Measurements from ENCODE around the gene KDM4B. TPM values are rescaled to one million over a fixed set of nuclear protein-coding genes. Genes with fewer than 3 reads are reported as not detected.

Gene KDM4B
- total and polyA plus RNA-seq, 2 donors (not counting 1 experiment from before 2014, with no cell fraction given), result 75.5 to 205 TPM

GRCh38 chr19:5188548-5189317 is 219.8 kb downstream of the KDM4B start:
- H3K27me3 Mint-ChIP-seq, result peaks cover 22% of the 10 kb centered on the region
- Histone ChIP-seq H3K9me3 (ENCODE audit: control extremely low read depth in 1 of 3, control insufficient read depth in 2 of 3, insufficient read depth in 1 of 3, low read length in 2 of 3) (peaks cover 0 to 4% (median 0%) of the 10 kb centered on the region in 3 donors), H2AFZ (ENCODE audit: insufficient read depth, low read depth, low read length, poor library complexity, severe bottlenecking) (peak overlapping the region; percentile 30), H4K20me1 (ENCODE audit: control insufficient read depth, insufficient read depth, low read length, poor library complexity, severe bottlenecking) (no peaks in the 10 kb centered on the region), H3K9ac (ENCODE audit: low read length) (no peak overlapping the region), H3K4me3 (ENCODE audit: control extremely low read depth in 1 of 5, extremely low read depth in 1 of 5, insufficient read depth in 1 of 5, low read depth in 2 of 5, low read length in 4 of 5) (no peak overlapping the region), H3K4me2 (replicated peaks; ENCODE audit: low read depth, low read length, poor library complexity, severe bottlenecking) (no peak overlapping the region), H3K27ac (ENCODE audit: low read length in 2 of 2) (no peak overlapping the region), H3K4me1 (ENCODE audit: control insufficient read depth in 2 of 2, insufficient read depth in 2 of 2, low read length in 2 of 2) (peaks cover 0 to 3% of the 10 kb centered on the region in 2 donors), H3K27me3 (replicated peaks in 1 of 4; ENCODE audit: control extremely low read depth in 1 of 4, control insufficient read depth in 3 of 4, insufficient read depth in 4 of 4, low read length in 3 of 4) (no peaks in the 10 kb centered on the region), H3K36me3 (replicated peaks in 1 of 2; ENCODE audit: control extremely low read depth in 1 of 2, control insufficient read depth in 1 of 2, extremely low read depth in 1 of 2, insufficient read depth in 2 of 2, low read length in 1 of 2) (no peaks in the 10 kb centered on the region), H3K79me2 (ENCODE audit: control insufficient read depth, insufficient read depth, low read length) (no peaks in the 10 kb centered on the region)
- intact Hi-C loops (cut with micrococcal nuclease), result no loop called here
- DNase-seq, result no peak
- ATAC-seq (ENCODE audit: low read depth), result no peak
- no peak overlapping the region for H3K4me3 Mint-ChIP-seq
- H3K4me1 Mint-ChIP-seq, result no peaks in the 10 kb centered on the region
- no peaks in the 10 kb centered on the region for H3K9me3 Mint-ChIP-seq (ENCODE audit: insufficient read depth)
- WGBS (ENCODE audit: insufficient coverage), result 64% methylated on average over 11 of the region's 19 CpGs
- TF ChIP-seq CTCF (IDR thresholded peaks at IDR 0.05), result no peak
- no peak overlapping the region for H3K27ac Mint-ChIP-seq
- ChIA-PET CTCF (no interaction called here), POLR2A (no interaction called here)

- ChIA-PET CTCF (no interaction called here), POLR2A (interaction anchor here (0.7 kb wide), 1 partner anchor 10 kb away, joined by 11 read pairs; no protein-coding TSS in a partner anchor)
- Histone ChIP-seq H3K27ac (ENCODE audit: low read length in 2 of 2) (no peak overlapping the region), H3K27me3 (replicated peaks in 1 of 4; ENCODE audit: control extremely low read depth in 1 of 4, control insufficient read depth in 3 of 4, insufficient read depth in 4 of 4, low read length in 3 of 4) (no peaks in the 10 kb centered on the region), H3K9me3 (ENCODE audit: control extremely low read depth in 1 of 3, control insufficient read depth in 2 of 3, insufficient read depth in 1 of 3, low read length in 2 of 3) (peaks cover 0 to 4% (median 0%) of the 10 kb centered on the region in 3 donors), H3K9ac (ENCODE audit: low read length) (no peak overlapping the region), H2AFZ (ENCODE audit: insufficient read depth, low read depth, low read length, poor library complexity, severe bottlenecking) (peak overlapping the region; percentile 30), H3K36me3 (replicated peaks in 1 of 2; ENCODE audit: control extremely low read depth in 1 of 2, control insufficient read depth in 1 of 2, extremely low read depth in 1 of 2, insufficient read depth in 2 of 2, low read length in 1 of 2) (no peaks in the 10 kb centered on the region), H3K4me1 (ENCODE audit: control insufficient read depth in 2 of 2, insufficient read depth in 2 of 2, low read length in 2 of 2) (peaks cover 0 to 3% of the 10 kb centered on the region in 2 donors), H3K79me2 (ENCODE audit: control insufficient read depth, insufficient read depth, low read length) (no peaks in the 10 kb centered on the region), H3K4me3 (ENCODE audit: control extremely low read depth in 1 of 5, extremely low read depth in 1 of 5, insufficient read depth in 1 of 5, low read depth in 2 of 5, low read length in 4 of 5) (no peak overlapping the region), H4K20me1 (ENCODE audit: control insufficient read depth, insufficient read depth, low read length, poor library complexity, severe bottlenecking) (no peaks in the 10 kb centered on the region), H3K4me2 (replicated peaks; ENCODE audit: low read depth, low read length, poor library complexity, severe bottlenecking) (no peak overlapping the region)
- Mint-ChIP-seq H3K9me3 (ENCODE audit: insufficient read depth) (no peaks in the 10 kb centered on the region), H3K4me1 (no peaks in the 10 kb centered on the region), H3K4me3 (no peak overlapping the region), H3K27ac (no peak overlapping the region), H3K27me3 (peaks cover 22% of the 10 kb centered on the region)
- no CpG with 5 or more reads among the region's 6 CpGs for WGBS (ENCODE audit: insufficient coverage)
- DNase-seq (no peak), ATAC-seq (ENCODE audit: low read depth) (no peak)
- intact Hi-C loops (cut with micrococcal nuclease), result no loop called here
- TF ChIP-seq CTCF (IDR thresholded peaks at IDR 0.05), result no peak
- no peak for TF ChIP-seq EZH2 (IDR thresholded peaks at IDR 0.05; ENCODE audit: borderline replicate concordance, insufficient read depth, low read depth, low read length, poor library complexity, severe bottlenecking)
Measured at GRCh38 chr19:5189318-5189607, 220.3 kb downstream of the KDM4B start.

Measured in B cell (primary cell).